GM19240 (cell line): ENCODE results near the gene C1QTNF8.

Experiments used
- DNase-seq: peaks from one replicate; pipeline ENCODE4 v3.0.0; 2011; ENCODE audit warnings: low spot score; ENCODE audit not compliant: insufficient read length

The C1QTNF8 gene

GRCh38 chr16:1109648-1110047, 13.6 kb upstream of the C1QTNF8 start:
- no peak for DNase-seq

- no peak for DNase-seq
Measured at GRCh38 chr16:1108299-1109252, 12.5 kb upstream of the C1QTNF8 start.

- no peak for DNase-seq
Measured at GRCh38 chr16:1107731-1108130, 11.7 kb upstream of the C1QTNF8 start.

- DNase-seq, result no peak
Measured at GRCh38 chr16:1107141-1107540, 11.1 kb upstream of the C1QTNF8 start.

GRCh38 chr16:1106659-1107058, 10.6 kb upstream of the C1QTNF8 start:
- no peak for DNase-seq

GRCh38 chr16:1105888-1106620, 10.0 kb upstream of the C1QTNF8 start:
- peak; percentile 43 for DNase-seq

GRCh38 chr16:1103636-1103980, 7.6 kb upstream of the C1QTNF8 start:
- DNase-seq, result no peak

GRCh38 chr16:1102921-1103635, 7.0 kb upstream of the C1QTNF8 start:
- peak; percentile 77 for DNase-seq

GRCh38 chr16:1102333-1102700, 6.3 kb upstream of the C1QTNF8 start:
- DNase-seq, result no peak

GRCh38 chr16:1101573-1102332, 5.7 kb upstream of the C1QTNF8 start:
- no peak for DNase-seq

GRCh38 chr16:1101133-1101532, 5.1 kb upstream of the C1QTNF8 start:
- no peak for DNase-seq

GRCh38 chr16:1100084-1100800, 4.2 kb upstream of the C1QTNF8 start:
- no peak for DNase-seq

GRCh38 chr16:1099189-1100083, 3.4 kb upstream of the C1QTNF8 start:
- no peak for DNase-seq

- DNase-seq, result no peak
Measured at GRCh38 chr16:1098266-1098991, 2.4 kb upstream of the C1QTNF8 start.

GRCh38 chr16:1097800-1098199, 1.8 kb upstream of the C1QTNF8 start:
- no peak for DNase-seq

- no peak for DNase-seq
Measured at GRCh38 chr16:1097156-1097555, 1.1 kb upstream of the C1QTNF8 start.

GRCh38 chr16:1095450-1096168, 435 bp downstream of the C1QTNF8 start:
- no peak for DNase-seq
